SU-DHL-6 (cell line): ENCODE results near the gene GAS5.

Experiments
- H2AFZ ChIP-seq: fragments of 200-600 bp; sonication (generic); 2 replicates; pipeline ENCODE4 v1.6.1; 2014; ENCODE audit warnings: low read depth, mild to moderate bottlenecking, moderate library complexity, mixed read lengths, antibody characterized with exemption, low read length; ENCODE audit not compliant: severe bottlenecking
- H3F3A ChIP-seq: fragments of 200-600 bp; shearing (Covaris generic); 2 replicates; pipeline ENCODE4 v1.6.0; 2016; ENCODE audit warnings: antibody characterized with exemption, mild to moderate bottlenecking; ENCODE audit not compliant: insufficient read depth
- H3K27ac ChIP-seq: fragments of 200-600 bp; sonication (generic); 2 replicates; pipeline ENCODE4 v1.5.1; 2016; ENCODE audit warnings: low read depth, mild to moderate bottlenecking, low read length, moderate library complexity, mixed read lengths
- H3K27me3 ChIP-seq: fragments of 200-600 bp; sonication (generic), shearing (Covaris generic); 2 replicates; pipeline ENCODE4 v1.6.0; 2014; ENCODE audit warnings: mild to moderate bottlenecking, low read length
- H3K36me3 ChIP-seq: fragments of 200-600 bp; sonication (generic); 2 replicates; pipeline ENCODE4 v1.6.1; 2014; ENCODE audit warnings: mild to moderate bottlenecking, low read length, mixed read lengths
- H3K4me2 ChIP-seq: fragments of 300-600, 200-600 bp; shearing (Covaris generic), sonication (generic); 2 replicates; pipeline ENCODE4 v1.6.0; 2014; ENCODE audit warnings: low read length, low read depth, mild to moderate bottlenecking; ENCODE audit not compliant: poor library complexity, severe bottlenecking
- H3K4me3 ChIP-seq: fragments of 200-600 bp; sonication (generic); 2 replicates; pipeline ENCODE4 v1.5.1; 2014; ENCODE audit warnings: antibody characterized with exemption, low read length, mild to moderate bottlenecking, mixed read lengths; ENCODE audit not compliant: insufficient read depth, poor library complexity, severe bottlenecking
- H3K79me2 ChIP-seq: fragments of 200-600 bp; sonication (generic); 2 replicates; pipeline ENCODE4 v1.6.1; 2014; ENCODE audit warnings: mild to moderate bottlenecking, low read length, moderate library complexity; ENCODE audit not compliant: insufficient read depth
- H3K9ac ChIP-seq: fragments of 200-600 bp; sonication (generic); 2 replicates; pipeline ENCODE4 v1.7.0; 2014; ENCODE audit warnings: mild to moderate bottlenecking, low read length
- H3K9me2 ChIP-seq: fragments of 200-600 bp; sonication (generic); replicated peaks from 2 replicates; pipeline ENCODE4 v1.6.1; 2014; ENCODE audit warnings: low read length; ENCODE audit not compliant: insufficient read depth
- H3K9me3 ChIP-seq: fragments of 200-600 bp; sonication (generic); 2 replicates; pipeline ENCODE4 v1.6.1; 2014; ENCODE audit warnings: low read length, mixed read lengths; ENCODE audit not compliant: insufficient read depth
- H4K20me1 ChIP-seq: fragments of 200-600 bp; sonication (generic); 2 replicates; pipeline ENCODE4 v1.6.1; 2014; ENCODE audit warnings: low read depth, mild to moderate bottlenecking, antibody characterized with exemption, low read length, moderate library complexity, mixed read lengths
- EZH2phosphoT487 ChIP-seq: fragments of 200-600 bp; sonication (generic), shearing (Covaris generic); conservative IDR thresholded peaks from 2 replicates; pipeline ENCODE4 v1.6.1; 2018; ENCODE audit warnings: mild to moderate bottlenecking, antibody characterized with exemption, low read length, moderate library complexity, mixed read lengths
- TF ChIP-seq, protein P1 (sequence below): fragments of 200-600 bp; sonication (generic); IDR thresholded peaks from one replicate; pipeline ENCODE4 v1.5.1; 2017; ENCODE audit warnings: antibody characterized with exemption, mild to moderate bottlenecking, low read length, moderate library complexity; ENCODE audit not compliant: insufficient read depth, poor library complexity, severe bottlenecking

Gene GAS5

GRCh38 chr1:173894189-173894588, 26.4 kb upstream of the GAS5 start:
- H2AFZ ChIP-seq: no peak overlapping the region
- no peak overlapping the region for H3K4me2 ChIP-seq
- no peak overlapping the region for H3K27ac ChIP-seq
- TF ChIP-seq EZH2phosphoT487: no peak
- TF ChIP-seq, protein P1, sequence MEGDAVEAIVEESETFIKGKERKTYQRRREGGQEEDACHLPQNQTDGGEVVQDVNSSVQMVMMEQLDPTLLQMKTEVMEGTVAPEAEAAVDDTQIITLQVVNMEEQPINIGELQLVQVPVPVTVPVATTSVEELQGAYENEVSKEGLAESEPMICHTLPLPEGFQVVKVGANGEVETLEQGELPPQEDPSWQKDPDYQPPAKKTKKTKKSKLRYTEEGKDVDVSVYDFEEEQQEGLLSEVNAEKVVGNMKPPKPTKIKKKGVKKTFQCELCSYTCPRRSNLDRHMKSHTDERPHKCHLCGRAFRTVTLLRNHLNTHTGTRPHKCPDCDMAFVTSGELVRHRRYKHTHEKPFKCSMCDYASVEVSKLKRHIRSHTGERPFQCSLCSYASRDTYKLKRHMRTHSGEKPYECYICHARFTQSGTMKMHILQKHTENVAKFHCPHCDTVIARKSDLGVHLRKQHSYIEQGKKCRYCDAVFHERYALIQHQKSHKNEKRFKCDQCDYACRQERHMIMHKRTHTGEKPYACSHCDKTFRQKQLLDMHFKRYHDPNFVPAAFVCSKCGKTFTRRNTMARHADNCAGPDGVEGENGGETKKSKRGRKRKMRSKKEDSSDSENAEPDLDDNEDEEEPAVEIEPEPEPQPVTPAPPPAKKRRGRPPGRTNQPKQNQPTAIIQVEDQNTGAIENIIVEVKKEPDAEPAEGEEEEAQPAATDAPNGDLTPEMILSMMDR: no peak
- H3K9ac ChIP-seq: no peak overlapping the region
- H3K4me3 ChIP-seq: no peak overlapping the region
- H3K9me3 ChIP-seq: no peaks in the 10 kb centered on the region
- H4K20me1 ChIP-seq: no peaks in the 10 kb centered on the region
- H3K79me2 ChIP-seq: no peaks in the 10 kb centered on the region
- H3K36me3 ChIP-seq: no peaks in the 10 kb centered on the region
- H3F3A ChIP-seq: no peaks in the 10 kb centered on the region
- no peaks in the 10 kb centered on the region for H3K9me2 ChIP-seq
- H3K27me3 ChIP-seq: no peaks in the 10 kb centered on the region

- Histone ChIP-seq H3K9ac (no peak overlapping the region), H3K4me2 (no peak overlapping the region), H4K20me1 (no peaks in the 10 kb centered on the region), H3K27me3 (no peaks in the 10 kb centered on the region), H3K79me2 (no peaks in the 10 kb centered on the region), H3K27ac (no peak overlapping the region), H3K9me2 (no peaks in the 10 kb centered on the region), H3F3A (no peaks in the 10 kb centered on the region), H3K9me3 (no peaks in the 10 kb centered on the region), H3K36me3 (no peaks in the 10 kb centered on the region), H2AFZ (no peak overlapping the region), H3K4me3 (no peak overlapping the region)
- no peak for TF ChIP-seq EZH2phosphoT487
- TF ChIP-seq, protein P1: no peak
Observed at GRCh38 chr1:173893611-173894010, 25.8 kb upstream of the GAS5 start.

GRCh38 chr1:173889885-173890284, 22.1 kb upstream of the GAS5 start:
- H3K9me3 ChIP-seq: no peaks in the 10 kb centered on the region
- no peak overlapping the region for H3K9ac ChIP-seq
- H3K9me2 ChIP-seq: no peaks in the 10 kb centered on the region
- no peak overlapping the region for H2AFZ ChIP-seq
- H3K36me3 ChIP-seq: no peaks in the 10 kb centered on the region; the same call in 1 of the 2 replicates
- no peak overlapping the region for H3K27ac ChIP-seq
- no peaks in the 10 kb centered on the region for H3F3A ChIP-seq
- TF ChIP-seq, protein P1: no peak
- TF ChIP-seq EZH2phosphoT487: no peak
- no peaks in the 10 kb centered on the region for H3K79me2 ChIP-seq
- no peaks in the 10 kb centered on the region for H3K27me3 ChIP-seq
- no peaks in the 10 kb centered on the region for H4K20me1 ChIP-seq
- no peak overlapping the region for H3K4me3 ChIP-seq
- H3K4me2 ChIP-seq: no peak overlapping the region
